Upper lobe of left lung (tissue), 6 donors: ENCODE data around the gene ADAP2. TPM values are rescaled to one million over a fixed set of nuclear protein-coding genes. Genes with fewer than 3 reads are reported as not detected.

Experiments used
- ATAC-seq, 2 donors: fragments of 200-7000 bp; cut with Tn5 transposase; one replicate each; pipeline ENCODE4 v1.9.1; 2022; ENCODE audit warnings: mild to moderate bottlenecking in 2 of 2, moderate library complexity in 2 of 2; ENCODE audit not compliant: low FRiP score in 2 of 2
- DNase-seq, 2 donors: peaks; one replicate each; pipeline ENCODE4 v3.0.0-alpha.2; 2019 to 2020
- H3K27ac ChIP-seq, 4 donors: fragments of 200-600 bp; sonication (generic); one replicate each; pipeline ENCODE4 v1.5.1; 2016 to 2019
- H3K27me3 ChIP-seq, 4 donors: fragments of 200-600 bp; sonication (generic); one replicate each; pipeline ENCODE4 v1.5.1; 2017 to 2019
- H3K36me3 ChIP-seq, 4 donors: fragments of 200-600 bp; sonication (generic); one replicate each; pipeline ENCODE4 v1.5.1; 2016 to 2019
- H3K4me1 ChIP-seq, 4 donors: fragments of 200-600 bp; sonication (generic); one replicate each; pipeline ENCODE4 v1.5.1; 2018 to 2019
- H3K4me3 ChIP-seq, 4 donors: fragments of 200-600 bp; sonication (generic); one replicate each; pipeline ENCODE4 v1.5.1; 2017 to 2019; ENCODE audit warnings: mild to moderate bottlenecking in 2 of 4, moderate library complexity in 1 of 4
- H3K9me3 ChIP-seq, 4 donors: fragments of 200-600 bp; sonication (generic); one replicate each; pipeline ENCODE4 v1.5.1; 2018 to 2019
- CTCF ChIP-seq, 6 experiments: fragments of 450-650 bp in 4 of 6; fragments of 200-600 bp in 2 of 6; sonication (generic) in 2 of 6; IDR thresholded peaks; one replicate each; pipeline ENCODE4 v1.5.1; 2016 to 2019; ENCODE audit warnings: antibody characterized with exemption in 6 of 6
- EP300 ChIP-seq, 4 donors: sonication (generic); formaldehyde crosslinking; IDR thresholded peaks; one replicate each; pipeline ENCODE4 v1.5.1; 2017; ENCODE audit warnings: antibody characterized with exemption in 4 of 4, control low read depth in 2 of 4
- POLR2A ChIP-seq, 4 donors: fragments of 450-650 bp; IDR thresholded peaks; one replicate each; pipeline ENCODE4 v1.5.1; 2016 to 2017; ENCODE audit warnings: antibody characterized with exemption in 4 of 4, mild to moderate bottlenecking in 2 of 4
- POLR2AphosphoS5 ChIP-seq, 2 donors: sonication (generic); formaldehyde crosslinking; IDR thresholded peaks; one replicate each; pipeline ENCODE4 v1.5.1; 2017; ENCODE audit warnings: antibody characterized with exemption in 2 of 2
- WGBS, 2 donors: methylation state at CpG; one replicate each; pipeline ENCODE4 v1.1.5; 2017 to 2018; 5-methylcytosine and 5-hydroxymethylcytosine counted together
- total RNA-seq, 6 donors: library from RNA; depleted of rRNA in 4 of 6; stranded (reverse); fragments of >200 nt in 4 of 6; gene quantifications; one replicate each; pipeline versions ENCODE4 v1.1.0 to v1.2.1, GENCODE V29; 2016 to 2021
- donor health status: DM: no; HTN: no; CAD: no; lungs with moderate emphysema.
- donor health status: DM: no; HTN: yes; CAD: no; lungs with severe emphysema.

Gene ADAP2
- total RNA-seq, 6 donors from 2014 or later, result 15.8 to 54.5 (median 25.2) TPM

- no peaks in the 10 kb centered on the region for H3K36me3 ChIP-seq
- 72 to 77% methylated on average over 6 of the region's 6 CpGs for WGBS, 2 donors
- TF ChIP-seq EP300 (IDR thresholded peaks at IDR 0.05) (no peak), POLR2A (IDR thresholded peaks at IDR 0.05) (peak in 1 of 4 donors; percentile 37)
- peak overlapping the region; percentile 13 to 74 (median 66) for H3K27ac ChIP-seq
- peak in 1 of 2 donors; percentile 44 for ATAC-seq
- H3K9me3 ChIP-seq, result no peaks in the 10 kb centered on the region
- H3K4me1 ChIP-seq, result peaks cover 25 to 40% (median 35%) of the 10 kb centered on the region in 4 donors
- no peak overlapping the region for H3K4me3 ChIP-seq
- peak in 1 of 2 donors; percentile 36 for DNase-seq
- H3K27me3 ChIP-seq, result no peaks in the 10 kb centered on the region
These were observed 32.5 kb downstream of the ADAP2 start for GRCh38 chr17:30954046-30954830.

- ATAC-seq, result no peak
- H3K4me1 ChIP-seq, result peaks cover 22 to 33% (median 26%) of the 10 kb centered on the region in 4 donors
These were observed 35.1 kb downstream of the ADAP2 start for GRCh38 chr17:30956764-30957374.

GRCh38 chr17:30957741-30958140 lies 36.0 kb downstream of the ADAP2 start:
- WGBS, 2 donors, result 94 to 95% methylated on average over 4 to 6 of the region's 6 CpGs
- ATAC-seq (no peak), DNase-seq (no peak)
- Histone ChIP-seq H3K9me3 (no peaks in the 10 kb centered on the region), H3K27ac (peak overlapping the region in 3 of 4 donors; percentile 72 to 74 (median 73)), H3K4me1 (peaks cover 22 to 35% (median 28%) of the 10 kb centered on the region in 4 donors), H3K4me3 (no peak overlapping the region), H3K36me3 (no peaks in the 10 kb centered on the region), H3K27me3 (no peaks in the 10 kb centered on the region)
- TF ChIP-seq CTCF (IDR thresholded peaks at IDR 0.05) (no peak), POLR2A (IDR thresholded peaks at IDR 0.05) (no peak), EP300 (IDR thresholded peaks at IDR 0.05) (no peak), POLR2AphosphoS5 (IDR thresholded peaks at IDR 0.05) (no peak)

More at GRCh38 chr17:30956764-30957374, 35.1 kb downstream of the ADAP2 start:
- no peak for TF ChIP-seq POLR2A (IDR thresholded peaks at IDR 0.05)
- TF ChIP-seq POLR2AphosphoS5 (IDR thresholded peaks at IDR 0.05), result no peak
- TF ChIP-seq CTCF (IDR thresholded peaks at IDR 0.05), result no peak
- no peak for TF ChIP-seq EP300 (IDR thresholded peaks at IDR 0.05)
- H3K27ac ChIP-seq, result peak overlapping the region; percentile 14 to 74 (median 72)
- 36 to 52% methylated on average over 8 of the region's 8 CpGs for WGBS, 2 donors
- no peaks in the 10 kb centered on the region for H3K27me3 ChIP-seq
- DNase-seq, result no peak
- no peaks in the 10 kb centered on the region for H3K9me3 ChIP-seq
- no peaks in the 10 kb centered on the region for H3K36me3 ChIP-seq
- no peak overlapping the region for H3K4me3 ChIP-seq

GRCh38 chr17:30958187-30958586 lies 36.4 kb downstream of the ADAP2 start:
- TF ChIP-seq CTCF (IDR thresholded peaks at IDR 0.05) (no peak), EP300 (IDR thresholded peaks at IDR 0.05) (no peak), POLR2A (IDR thresholded peaks at IDR 0.05) (peak in 1 of 4 donors; percentile 27), POLR2AphosphoS5 (IDR thresholded peaks at IDR 0.05) (no peak)
- DNase-seq (peak in 1 of 2 donors; percentile 60), ATAC-seq (peak in 1 of 2 donors; percentile 52)
- H3K9me3 ChIP-seq, result no peaks in the 10 kb centered on the region
- no peaks in the 10 kb centered on the region for H3K27me3 ChIP-seq
- peaks cover 22 to 36% (median 28%) of the 10 kb centered on the region in 4 donors for H3K4me1 ChIP-seq
- WGBS, 2 donors, result 61 to 63% methylated on average over 7 of the region's 7 CpGs
- no peak overlapping the region for H3K4me3 ChIP-seq
- H3K27ac ChIP-seq, result peak overlapping the region; percentile 54 to 74 (median 72)
- H3K36me3 ChIP-seq, result no peaks in the 10 kb centered on the region
